Measurements from ENCODE around the gene TGFBR3L. TPM values are rescaled to one million over a fixed set of nuclear protein-coding genes. Genes with fewer than 3 reads are reported as not detected.
A peak's percentile ranks its signal among the peaks of the same experiment; 100 is the strongest.
"Not testable (repeated sequence)": the region's sequence is repeated elsewhere in the genome, so short reads cannot be mapped to it uniquely, and the experiment has no call there.

Gene TGFBR3L
- total and polyA plus RNA-seq, 5 donors: 2.4 to 17.6 (median 12.9) TPM

GRCh38 chr19:7955696-7956095 lies 41.1 kb downstream of the TGFBR3L start:
- H3K4me3 ChIP-seq (ENCODE audit: low read length): no peak overlapping the region
- no peak for DNase-seq
- H3K27me3 ChIP-seq (ENCODE audit: control insufficient read depth, insufficient read depth): no peaks in the 10 kb centered on the region
- no peaks in the 10 kb centered on the region for H3K4me1 ChIP-seq (ENCODE audit: control insufficient read depth, insufficient read depth, low read length)
- no peak for ATAC-seq
- 85% methylated on average over 11 of the region's 11 CpGs for whole genome bisulfite sequencing
- intact Hi-C loops (cut with DNase I): no loop called here
- no peaks in the 10 kb centered on the region for H3K9me3 ChIP-seq (ENCODE audit: control insufficient read depth, low read length)
- H3K27ac ChIP-seq (ENCODE audit: low read length): no peak overlapping the region

DNA sequence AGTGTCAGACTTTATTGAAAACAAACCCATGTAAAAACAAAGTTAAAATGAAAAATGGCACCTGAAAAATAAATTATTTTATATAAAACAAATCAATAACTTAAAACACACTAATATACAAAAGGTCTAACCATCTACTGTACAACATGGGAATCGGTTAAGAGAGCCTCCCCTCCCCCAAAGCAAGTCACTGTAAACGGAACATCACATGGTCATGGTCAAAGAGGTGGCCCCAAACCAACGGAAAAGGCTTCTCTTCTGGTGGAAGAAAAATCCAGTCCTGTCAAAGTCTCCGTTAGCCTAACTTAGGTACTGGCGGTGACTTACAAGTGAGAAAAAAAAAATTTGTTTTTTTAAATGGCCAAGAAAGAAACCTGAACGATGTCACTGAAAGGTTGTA lies 44.6 kb downstream of the TGFBR3L start:
- Histone ChIP-seq H3K4me3 (ENCODE audit: low read length) (no peak overlapping the region), H3K4me1 (ENCODE audit: control insufficient read depth, insufficient read depth, low read length) (no peaks in the 10 kb centered on the region), H3K9me3 (ENCODE audit: control insufficient read depth, low read length) (no peaks in the 10 kb centered on the region), H3K27me3 (ENCODE audit: control insufficient read depth, insufficient read depth) (no peaks in the 10 kb centered on the region), H3K27ac (ENCODE audit: low read length) (no peak overlapping the region)
- intact Hi-C loops (cut with DNase I): no loop called here
- DNase-seq: no peak
- WGBS: 62% methylated on average over 6 of the region's 6 CpGs
- no peak for ATAC-seq

DNA sequence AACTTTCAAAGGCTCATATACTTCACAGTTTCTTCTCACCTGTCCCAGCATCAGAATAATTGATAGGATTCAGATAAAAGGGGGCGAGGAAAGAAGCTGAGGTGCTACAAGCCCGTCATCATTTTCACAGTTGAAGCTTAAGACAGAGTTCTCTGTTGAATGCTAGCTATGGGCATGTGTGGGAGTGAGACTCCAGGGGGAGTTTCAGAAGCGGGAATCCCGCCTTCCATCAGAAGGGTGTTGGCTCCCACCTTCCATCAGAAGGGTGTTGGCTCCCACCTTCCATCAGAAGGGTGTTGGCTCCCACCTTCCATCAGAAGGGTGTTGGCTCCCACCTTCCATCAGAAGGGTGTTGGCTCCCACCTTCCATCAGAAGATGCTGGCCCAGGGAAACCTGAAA lies 46.5 kb downstream of the TGFBR3L start:
- intact Hi-C loops (cut with DNase I): loop anchor here in 1 of 4 donors (10.0 kb wide), 1 partner anchor 194 kb away; no protein-coding TSS in a partner anchor
- H3K4me1 ChIP-seq (ENCODE audit: control insufficient read depth, insufficient read depth, low read length); H3K4me3 ChIP-seq (ENCODE audit: low read length); H3K27me3 ChIP-seq (ENCODE audit: control insufficient read depth, insufficient read depth); DNase-seq; ATAC-seq; H3K27ac ChIP-seq (ENCODE audit: low read length); H3K9me3 ChIP-seq (ENCODE audit: control insufficient read depth, low read length): not testable (repeated sequence)
- 89% methylated on average over 4 of the region's 4 CpGs for WGBS

DNA sequence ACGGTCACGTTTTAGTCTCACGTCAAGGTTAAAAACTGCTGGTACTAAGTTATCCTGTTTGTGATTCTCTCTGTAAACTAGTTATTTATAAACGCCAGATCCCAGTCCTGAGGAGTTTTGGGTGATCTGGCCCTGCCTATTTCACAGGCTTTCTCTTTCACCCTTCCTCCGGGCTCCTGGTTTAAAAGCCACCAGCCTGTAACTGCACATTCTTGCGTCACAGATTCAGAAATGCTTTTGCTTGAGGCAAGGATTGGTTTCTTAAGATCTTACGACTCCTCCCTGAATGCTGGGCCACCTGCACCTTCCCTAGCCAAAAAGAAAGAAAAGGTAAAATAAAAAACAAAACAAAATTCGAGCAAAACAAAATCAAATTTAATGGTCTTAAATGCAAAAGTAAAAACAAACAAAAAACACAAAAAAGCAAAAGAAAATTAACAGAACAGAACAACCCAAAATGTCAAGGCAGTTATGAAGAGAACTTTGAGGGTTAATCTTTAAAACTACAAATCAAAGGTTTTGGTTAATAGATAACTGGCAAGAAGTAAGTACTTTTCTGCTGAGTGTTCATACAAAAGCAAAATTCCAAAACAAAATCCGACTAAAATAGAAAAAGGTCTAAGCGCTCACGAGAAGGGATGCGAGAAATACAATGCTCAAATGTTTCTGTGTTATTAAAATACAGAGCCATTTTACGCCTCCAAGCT lies 47.4 kb downstream of the TGFBR3L start:
- WGBS: 88% methylated on average over 13 of the region's 13 CpGs
- Histone ChIP-seq H3K27me3 (ENCODE audit: control insufficient read depth, insufficient read depth) (no peaks in the 10 kb centered on the region), H3K9me3 (ENCODE audit: control insufficient read depth, low read length) (no peaks in the 10 kb centered on the region), H3K4me3 (ENCODE audit: low read length) (no peak overlapping the region), H3K4me1 (ENCODE audit: control insufficient read depth, insufficient read depth, low read length) (no peaks in the 10 kb centered on the region), H3K27ac (ENCODE audit: low read length) (no peak overlapping the region)
- DNase-seq: no peak
- intact Hi-C loops (cut with DNase I): loop anchor here in 1 of 4 donors (10.0 kb wide), 1 partner anchor 193 kb away; no protein-coding TSS in a partner anchor
- no peak for ATAC-seq

DNA sequence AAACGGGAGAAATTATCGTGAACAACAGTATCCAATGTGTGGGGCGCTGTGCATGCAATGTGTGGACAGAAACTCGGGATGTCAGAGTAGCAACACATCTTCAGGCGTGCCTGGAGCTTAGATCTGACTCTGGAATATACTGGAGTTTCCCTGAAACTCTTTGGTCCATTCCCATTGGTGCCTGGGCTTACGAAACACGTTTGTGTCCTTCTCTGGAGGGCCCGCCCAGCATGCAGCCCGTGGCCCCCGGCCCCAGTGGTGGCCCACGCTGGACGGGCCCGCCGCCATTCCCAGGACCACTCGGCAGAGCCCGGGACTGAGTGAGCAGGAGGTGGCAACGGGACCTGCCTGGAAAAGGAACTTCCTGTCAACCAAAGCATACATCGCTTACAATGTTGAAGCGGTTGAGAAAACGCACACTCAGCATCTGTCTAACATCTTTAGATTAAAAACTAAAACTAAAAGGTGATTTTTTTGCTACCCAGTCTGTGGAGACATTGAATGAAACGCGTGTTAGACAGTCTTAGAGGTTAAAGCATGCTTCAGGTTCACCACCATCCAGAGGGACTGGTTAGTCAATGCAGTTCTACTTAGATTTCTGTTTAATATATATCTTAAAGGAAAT lies 48.1 kb downstream of the TGFBR3L start:
- no peaks in the 10 kb centered on the region for H3K27me3 ChIP-seq (ENCODE audit: control insufficient read depth, insufficient read depth)
- WGBS: 89% methylated on average over 22 of the region's 22 CpGs
- H3K4me1 ChIP-seq (ENCODE audit: control insufficient read depth, insufficient read depth, low read length): no peaks in the 10 kb centered on the region
- H3K27ac ChIP-seq (ENCODE audit: low read length): no peak overlapping the region
- DNase-seq (peak in 1 of 3 donors; percentile 31), ATAC-seq (no peak)
- no peak overlapping the region for H3K4me3 ChIP-seq (ENCODE audit: low read length)
- H3K9me3 ChIP-seq (ENCODE audit: control insufficient read depth, low read length): no peaks in the 10 kb centered on the region
- intact Hi-C loops (cut with DNase I): loop anchor here in 1 of 4 donors (10.0 kb wide), 1 partner anchor 192 kb away; no protein-coding TSS in a partner anchor

- no peak overlapping the region for H3K4me3 ChIP-seq (ENCODE audit: low read length)
- H3K9me3 ChIP-seq (ENCODE audit: control insufficient read depth, low read length): no peaks in the 10 kb centered on the region
- H3K4me1 ChIP-seq (ENCODE audit: control insufficient read depth, insufficient read depth, low read length): no peaks in the 10 kb centered on the region
- ATAC-seq (peak; percentile 64 to 69), DNase-seq (peak; percentile 49 to 79 (median 74))
- intact Hi-C loops (cut with DNase I): loop anchor here in 1 of 4 donors (10.0 kb wide), 1 partner anchor 191 kb away; no protein-coding TSS in a partner anchor
- no peak overlapping the region for H3K27ac ChIP-seq (ENCODE audit: low read length)
- H3K27me3 ChIP-seq (ENCODE audit: control insufficient read depth, insufficient read depth): no peaks in the 10 kb centered on the region
- 81% methylated on average over 25 of the region's 25 CpGs for WGBS
Measured at GRCh38 chr19:7963566-7963965, 48.9 kb downstream of the TGFBR3L start.

DNA sequence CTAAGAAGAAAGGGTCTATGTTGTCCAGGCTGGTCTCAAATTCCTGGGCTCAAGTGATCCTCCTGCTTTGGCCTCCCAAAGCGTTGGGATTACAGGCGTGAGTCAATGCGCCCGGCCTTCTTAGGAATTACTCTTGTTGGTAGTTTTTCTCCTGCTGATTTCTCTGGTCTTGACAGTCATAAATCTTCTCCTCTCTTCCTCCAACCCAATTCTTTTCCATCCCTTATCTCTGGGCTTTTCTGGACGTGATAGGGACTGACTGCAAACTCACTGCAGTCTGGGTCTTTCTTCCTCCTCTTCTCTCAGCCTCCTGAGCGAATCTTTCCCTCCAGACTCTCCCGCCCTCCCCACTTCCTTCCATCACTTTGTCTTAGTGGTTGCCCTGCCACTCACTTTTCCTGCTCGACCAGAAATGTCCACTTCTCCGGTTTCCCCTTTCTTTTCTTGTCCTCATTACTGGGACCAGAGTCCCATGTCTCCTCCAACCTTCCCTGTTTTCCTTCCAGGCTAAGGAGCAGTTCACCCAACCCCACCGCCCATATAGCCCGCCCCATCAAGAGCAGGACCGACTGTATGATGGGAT lies 50.7 kb downstream of the TGFBR3L start:
- Histone ChIP-seq H3K4me3 (ENCODE audit: low read length) (no peak overlapping the region), H3K9me3 (ENCODE audit: control insufficient read depth, low read length) (no peaks in the 10 kb centered on the region), H3K27ac (ENCODE audit: low read length) (no peak overlapping the region), H3K4me1 (ENCODE audit: control insufficient read depth, insufficient read depth, low read length) (no peaks in the 10 kb centered on the region), H3K27me3 (ENCODE audit: control insufficient read depth, insufficient read depth) (no peaks in the 10 kb centered on the region)
- ATAC-seq: no peak
- intact Hi-C loops (cut with DNase I): loop anchor here in 1 of 4 donors (5.0 to 10.0 kb wide), 2 partner anchors 37 to 189 kb away; no protein-coding TSS in a partner anchor
- no peak for DNase-seq
- 83% methylated on average over 12 of the region's 12 CpGs for WGBS

DNA sequence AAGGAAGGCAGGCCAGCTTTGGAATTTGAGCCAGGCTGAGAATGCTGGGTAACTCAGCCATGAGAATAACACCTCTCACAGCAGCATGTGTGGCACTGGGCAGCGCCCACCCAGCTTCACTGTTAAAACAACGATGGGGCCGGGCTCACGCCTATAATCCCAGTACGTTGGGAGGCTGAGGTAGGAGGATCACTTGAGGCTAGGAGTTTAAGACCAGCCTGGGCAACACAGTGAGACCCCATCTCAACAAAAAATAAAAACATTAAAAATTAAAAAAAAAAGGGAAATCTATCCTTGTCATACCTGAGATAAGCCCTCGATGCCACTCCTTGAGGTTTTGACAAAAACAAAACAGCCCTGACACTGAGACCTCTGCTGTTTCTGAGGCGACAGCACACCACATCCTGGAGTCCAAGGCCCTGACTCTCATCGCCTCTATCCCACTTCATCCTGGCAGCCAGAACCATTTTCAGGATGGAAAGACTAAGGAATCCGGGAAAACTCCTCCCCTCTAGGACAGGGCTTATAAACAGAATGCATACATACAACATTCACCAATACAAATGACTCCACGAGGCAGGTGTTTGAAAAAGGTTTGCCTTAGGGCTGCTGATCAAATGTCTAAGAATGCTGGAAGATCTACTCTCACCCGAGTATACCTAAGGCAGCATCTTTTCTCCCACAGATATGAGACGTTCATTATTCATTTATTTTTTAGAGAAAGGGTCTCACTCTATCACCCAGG lies 51.5 kb downstream of the TGFBR3L start:
- no peak overlapping the region for H3K4me3 ChIP-seq (ENCODE audit: low read length)
- WGBS: 89% methylated on average over 12 of the region's 12 CpGs
- H3K27ac ChIP-seq (ENCODE audit: low read length): no peak overlapping the region
- no peaks in the 10 kb centered on the region for H3K4me1 ChIP-seq (ENCODE audit: control insufficient read depth, insufficient read depth, low read length)
- DNase-seq (peak in 1 of 3 donors; percentile 29), ATAC-seq (no peak)
- H3K27me3 ChIP-seq (ENCODE audit: control insufficient read depth, insufficient read depth): no peaks in the 10 kb centered on the region
- intact Hi-C loops (cut with DNase I): loop anchor here in 1 of 4 donors (5.0 to 10.0 kb wide), 2 partner anchors 36 to 189 kb away; no protein-coding TSS in a partner anchor
- no peaks in the 10 kb centered on the region for H3K9me3 ChIP-seq (ENCODE audit: control insufficient read depth, low read length)

- no peak for ATAC-seq
- no peaks in the 10 kb centered on the region for H3K27me3 ChIP-seq (ENCODE audit: control insufficient read depth, insufficient read depth)
- H3K4me1 ChIP-seq (ENCODE audit: control insufficient read depth, insufficient read depth, low read length): no peaks in the 10 kb centered on the region
- WGBS: 91% methylated on average over 15 of the region's 15 CpGs
- no peak overlapping the region for H3K4me3 ChIP-seq (ENCODE audit: low read length)
- H3K9me3 ChIP-seq (ENCODE audit: control insufficient read depth, low read length): no peaks in the 10 kb centered on the region
- no peak overlapping the region for H3K27ac ChIP-seq (ENCODE audit: low read length)
- DNase-seq: peak in 1 of 3 donors; percentile 5
- intact Hi-C loops (cut with DNase I): loop anchor here in 1 of 4 donors (5.0 to 10.0 kb wide), 2 partner anchors 34 to 187 kb away; no protein-coding TSS in a partner anchor
Measured at GRCh38 chr19:7968008-7968795, 53.6 kb downstream of the TGFBR3L start.
